SH-SY5Y (cell line): ENCODE data around the gene GCA.

ENCODE experiments used
- GATA2 ChIP-seq: IDR thresholded peaks from 2 replicates; pipeline ENCODE4 v1.6.1; 2011; ENCODE audit warnings: mild to moderate bottlenecking, low read depth, low read length
- GATA3 ChIP-seq: IDR thresholded peaks from 2 replicates; pipeline ENCODE4 v1.6.1; 2011; ENCODE audit warnings: low read depth, mild to moderate bottlenecking, low read length, moderate library complexity

DNA sequence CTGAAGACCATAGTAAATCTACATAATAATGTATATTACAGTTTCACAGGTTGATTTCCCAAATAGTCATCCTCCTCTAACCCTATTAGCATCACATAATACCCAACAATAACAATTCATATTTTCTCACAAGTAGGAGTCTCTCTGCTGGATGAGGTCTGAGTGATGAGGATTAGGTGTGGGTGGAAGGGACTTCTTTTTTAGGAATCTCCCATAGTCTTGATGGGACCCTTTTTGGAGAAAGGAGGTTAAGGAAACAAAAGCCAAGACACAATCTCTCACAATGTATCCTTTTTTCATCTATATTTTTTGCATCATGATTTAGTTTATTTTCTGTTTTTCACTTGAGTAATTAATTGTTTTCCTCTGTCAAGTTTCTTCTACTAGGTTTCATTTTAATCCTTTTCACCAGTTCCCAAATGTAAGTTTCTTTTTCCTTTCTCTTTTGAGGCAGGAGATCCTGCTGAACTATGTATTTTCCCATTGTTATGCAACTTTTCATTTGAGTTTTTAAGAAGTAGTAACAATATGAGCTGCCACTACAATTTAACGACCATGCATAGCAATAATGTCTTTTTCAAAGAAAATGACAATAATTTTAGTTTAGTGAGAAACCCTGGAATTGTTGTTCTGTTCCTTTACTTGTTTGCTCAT, 22.9 kb upstream of the GCA start:
- TF ChIP-seq GATA2: no peak
- no peak for TF ChIP-seq GATA3
